Stimulated activated CD8-positive, alpha-beta memory T cell treated with anti-CD3 and anti-CD28 coated beads, Interleukin-2, amount 100 ng/mL, for 48 hours (primary cell): Measurements from ENCODE around the gene AMBRA1.
"Not testable (repeated sequence)": the region's sequence is repeated elsewhere in the genome, so short reads cannot be mapped to it uniquely, and the experiment has no call there.

Experiments
- DNase-seq, 2 donors: peaks; one replicate each; pipeline ENCODE4 v3.0.0-alpha.2; 2020; ENCODE audit warnings: low read depth in 2 of 2

AMBRA1 gene

DNA sequence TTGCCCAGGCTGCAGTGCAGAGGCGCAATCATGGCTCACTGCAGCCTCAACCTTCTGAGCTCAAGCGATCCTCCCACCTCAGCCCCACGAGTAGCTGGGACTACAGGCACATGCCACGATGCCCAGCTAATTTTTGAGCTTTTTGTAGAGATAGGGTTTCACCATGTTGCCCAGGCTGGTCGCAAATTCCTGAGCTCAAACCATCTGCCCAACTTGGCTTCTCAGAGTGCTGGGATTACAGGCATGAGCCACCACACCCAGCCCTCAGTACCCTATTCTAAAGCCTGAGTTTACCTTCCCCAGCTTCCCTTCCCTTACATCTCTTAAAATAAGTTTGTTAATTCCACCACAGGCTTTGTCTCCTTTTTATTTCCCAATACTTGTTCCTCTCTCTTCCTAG is 59.1 kb downstream of the AMBRA1 start:
- DNase-seq, result no peak

GRCh38 chr11:46533396-46534100 is 60.3 kb downstream of the AMBRA1 start:
- DNase-seq, result no peak

DNA sequence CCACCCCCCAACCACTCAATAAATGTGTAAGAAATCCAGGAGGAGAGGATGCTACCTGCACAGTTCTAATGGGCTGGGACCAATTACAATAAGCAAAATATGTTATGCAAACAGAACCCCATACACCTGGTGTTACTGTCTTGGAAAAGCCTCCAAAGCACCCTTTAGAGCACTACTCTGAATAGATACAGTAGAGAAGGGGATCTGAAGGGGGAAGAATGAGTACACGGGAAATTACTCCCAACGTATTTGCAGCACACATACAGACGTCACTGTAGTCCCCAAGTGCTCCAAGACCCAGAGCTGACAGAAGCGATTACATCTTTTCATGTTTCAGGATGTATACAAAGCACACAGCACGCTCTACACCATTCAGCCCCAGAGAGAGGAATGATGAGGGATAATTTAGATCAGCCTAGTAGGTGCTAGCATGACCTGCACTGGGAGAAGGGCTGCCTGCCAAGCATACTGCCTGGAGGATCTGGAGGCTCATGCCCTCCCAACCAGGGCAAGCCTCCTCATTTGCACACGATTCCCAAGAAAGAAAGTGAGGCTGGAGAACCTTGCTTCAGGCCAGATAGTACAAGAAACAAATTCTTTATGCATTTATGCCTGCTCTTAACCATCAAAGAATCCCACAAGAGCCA is 63.8 kb downstream of the AMBRA1 start:
- no peak for DNase-seq

GRCh38 chr11:46529095-46529905 is 64.5 kb downstream of the AMBRA1 start:
- DNase-seq, result peak; percentile 64 to 70

DNA sequence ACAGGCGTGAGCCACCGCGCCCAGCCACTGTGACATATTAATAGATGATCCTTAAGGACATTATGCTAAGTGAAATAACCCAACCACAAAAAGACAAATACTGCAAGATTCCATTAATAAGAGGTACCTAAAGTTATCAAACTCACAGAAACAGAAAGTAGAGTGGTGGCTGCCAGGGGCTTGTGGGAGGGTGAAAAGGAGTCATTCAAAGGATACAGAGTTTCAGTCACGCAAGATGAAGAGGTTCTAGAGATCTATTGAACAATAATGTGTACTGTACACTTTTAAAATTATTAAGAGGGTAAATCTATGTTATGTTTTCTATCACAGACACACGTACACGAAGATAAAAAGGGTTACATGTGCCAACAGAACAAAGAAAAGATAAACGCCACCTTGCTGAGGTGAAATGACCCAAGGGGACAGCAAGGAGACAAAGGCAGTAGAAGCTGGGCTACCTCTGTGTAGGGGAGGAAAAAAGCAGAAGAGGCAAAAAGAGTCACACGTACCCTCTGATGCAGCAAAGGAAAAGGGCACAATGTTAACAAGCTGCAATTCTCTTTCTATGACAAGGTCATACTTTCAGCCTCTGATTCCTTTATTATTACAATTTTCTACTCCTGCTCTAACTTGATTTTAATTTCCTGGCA is 65.3 kb downstream of the AMBRA1 start:
- no peak for DNase-seq

GRCh38 chr11:46527591-46528130 is 66.2 kb downstream of the AMBRA1 start:
- no peak for DNase-seq

DNA sequence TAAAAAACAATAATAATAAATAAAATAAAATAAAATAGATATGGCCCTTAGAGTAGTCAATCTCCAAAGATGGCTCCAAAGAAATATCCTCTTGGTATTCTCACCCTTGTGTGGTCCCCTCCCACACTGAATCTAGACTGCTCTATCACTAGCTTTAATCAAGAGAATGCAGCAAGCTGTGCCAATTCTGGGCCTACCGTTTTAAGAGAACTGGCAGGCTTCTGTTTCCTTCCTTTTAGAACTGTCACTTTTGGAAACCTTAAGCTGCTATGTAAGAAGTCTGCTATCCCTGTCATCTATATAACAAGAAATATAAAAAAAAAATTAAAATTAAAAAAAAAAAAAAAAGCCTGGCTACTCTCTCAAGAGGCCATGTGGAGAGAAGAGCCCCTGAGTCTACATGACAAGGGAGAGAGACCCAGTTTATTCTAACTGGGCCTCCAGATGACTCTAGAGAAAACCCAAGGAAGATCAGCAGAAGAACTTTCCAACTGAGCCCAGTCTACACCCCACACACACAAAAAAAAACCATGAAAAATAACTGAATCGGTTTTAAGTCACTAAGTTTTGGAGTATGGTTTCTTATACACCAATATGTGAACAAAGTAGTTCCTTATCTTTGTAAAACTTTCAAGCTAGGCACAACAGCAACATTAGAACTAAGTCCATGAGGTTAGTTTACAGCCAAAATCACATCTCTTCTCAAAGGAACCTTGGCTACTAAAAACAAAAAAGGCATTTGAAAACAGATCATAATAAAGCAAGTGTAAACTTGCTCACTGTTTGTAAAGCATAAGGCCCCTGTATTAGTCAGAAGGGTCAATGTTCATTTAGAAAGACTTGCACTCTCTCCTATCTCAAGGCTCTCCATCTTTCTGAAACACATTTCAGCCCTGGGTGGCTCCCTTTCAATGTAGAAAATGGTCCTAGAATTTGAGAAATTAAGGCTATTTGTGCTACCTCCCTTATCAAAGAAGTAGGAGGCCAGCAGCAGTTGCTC is 67.3 kb downstream of the AMBRA1 start:
- no peak for DNase-seq

DNA sequence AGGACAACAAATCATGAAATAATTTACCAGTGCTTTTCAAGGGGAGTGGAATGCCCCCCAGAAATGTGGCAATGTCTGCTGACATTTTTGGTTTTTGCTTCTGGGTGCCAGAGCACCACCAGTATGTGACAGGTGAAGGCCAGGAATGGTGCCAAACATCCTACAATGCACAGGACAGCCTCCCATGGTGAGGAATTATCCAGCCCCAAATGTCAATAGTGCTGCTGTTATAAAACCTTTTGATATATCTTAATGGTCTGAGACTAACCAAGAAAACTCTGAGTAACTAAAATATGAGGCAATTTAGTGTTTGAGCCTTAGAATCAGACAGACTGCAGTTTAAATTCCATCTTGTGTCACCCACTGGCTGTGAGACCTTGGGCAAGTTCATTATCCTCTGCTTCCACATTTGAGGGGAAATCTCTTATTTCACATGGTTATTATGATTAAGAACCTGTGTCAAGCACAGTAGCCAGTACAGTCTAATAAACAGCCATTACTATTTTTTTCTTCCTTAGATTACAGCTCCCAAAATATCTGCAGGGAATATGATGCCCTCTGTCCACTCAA is 69.5 kb downstream of the AMBRA1 start:
- DNase-seq, result no peak

DNA sequence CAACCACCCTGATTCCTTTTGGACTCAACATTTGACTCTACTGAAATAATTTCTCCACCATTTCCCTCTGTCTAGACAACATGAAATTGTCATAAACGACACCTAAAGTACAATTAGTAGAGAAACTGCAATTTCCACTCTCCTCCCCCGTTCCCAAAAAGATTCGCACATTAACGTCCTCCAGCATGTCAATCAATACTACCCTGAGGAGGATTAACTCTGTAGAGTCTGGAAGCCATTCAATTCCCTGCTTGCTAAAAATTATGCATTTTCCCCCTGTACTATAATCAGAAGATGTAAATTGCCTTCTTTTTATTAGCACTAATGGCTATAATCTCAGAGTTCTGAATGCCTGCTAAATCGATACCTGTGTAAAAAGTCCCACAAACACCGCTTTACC is 70.5 kb downstream of the AMBRA1 start:
- DNase-seq, result no peak

- DNase-seq, result no peak
Observed at GRCh38 chr11:46522682-46523281, 71.0 kb downstream of the AMBRA1 start.

GRCh38 chr11:46521961-46522681 is 71.7 kb downstream of the AMBRA1 start:
- no peak for DNase-seq

DNA sequence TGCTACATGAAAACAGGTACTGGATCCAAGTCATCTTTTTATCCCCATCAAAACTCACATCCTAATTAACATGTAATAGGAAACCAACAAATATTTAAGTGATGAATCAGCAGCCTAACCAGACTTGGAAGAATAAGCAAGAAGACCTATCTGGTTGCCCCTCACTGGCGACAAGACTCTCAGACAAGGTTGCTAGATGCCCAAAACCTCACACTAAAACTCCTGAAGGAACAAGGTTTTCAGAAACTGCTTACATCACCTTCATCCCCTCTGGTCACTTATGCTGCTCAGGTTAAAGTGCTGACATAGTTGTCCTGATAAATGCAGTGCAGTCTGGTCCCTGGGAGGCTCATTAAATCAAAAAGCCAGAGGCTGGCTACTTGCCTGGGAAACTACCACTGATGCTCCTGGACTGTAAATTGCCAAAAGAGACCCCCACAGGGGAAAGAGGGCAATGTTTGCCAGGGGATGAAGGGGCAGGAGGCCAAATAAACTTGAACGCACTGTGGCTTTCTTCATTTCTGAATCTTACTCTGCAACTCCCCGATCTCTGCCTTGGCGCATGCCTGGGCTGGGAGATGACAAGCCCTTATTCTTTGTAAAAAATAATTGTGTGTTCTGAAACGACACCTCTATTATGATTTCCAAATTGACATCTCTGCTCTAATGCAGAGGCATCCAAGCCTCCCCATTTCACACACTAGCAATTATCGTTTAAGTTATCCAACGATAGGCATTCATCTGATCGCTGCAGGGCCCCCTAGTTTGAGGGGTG is 72.7 kb downstream of the AMBRA1 start:
- DNase-seq, result no peak

DNA sequence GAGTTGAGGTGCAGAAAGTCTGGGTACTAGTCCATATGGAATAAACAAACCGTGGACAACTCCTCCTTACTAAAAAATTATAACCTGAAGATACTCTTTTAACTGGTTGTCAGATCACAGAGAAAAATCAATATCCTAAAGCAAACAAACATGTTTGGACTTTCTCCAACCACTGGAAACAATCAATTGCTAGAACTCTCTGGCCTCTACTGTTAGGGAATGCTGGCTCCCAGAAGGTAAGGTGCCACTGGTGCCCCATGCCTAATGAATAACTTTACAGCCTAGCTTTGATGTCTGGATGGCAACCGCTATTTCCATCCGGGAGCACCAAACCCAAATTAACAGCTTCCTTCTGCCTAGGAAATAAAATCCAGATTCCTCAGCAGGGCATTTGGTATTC is 74.5 kb downstream of the AMBRA1 start:
- no peak for DNase-seq

- not testable (repeated sequence) for DNase-seq
Observed at GRCh38 chr11:46518928-46519327, 74.9 kb downstream of the AMBRA1 start.

DNA sequence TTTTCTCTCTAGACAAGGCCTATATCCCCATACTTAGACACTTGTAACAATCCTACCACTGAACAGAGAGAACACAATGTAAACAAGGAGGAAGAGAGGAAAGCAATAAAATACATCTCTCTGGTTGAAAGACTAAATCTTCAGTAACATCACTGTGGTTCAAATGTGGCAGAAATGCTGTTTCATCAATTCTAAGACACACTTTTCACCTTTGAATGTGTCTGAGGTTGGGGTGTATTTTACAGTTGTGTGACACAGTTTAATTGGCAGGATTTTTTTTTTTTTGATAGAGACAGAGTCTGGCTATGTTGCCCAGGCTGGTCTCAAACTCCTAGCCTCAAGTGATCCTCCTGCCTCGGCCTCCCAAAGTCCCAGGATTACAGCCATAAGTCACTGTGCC is 79.5 kb downstream of the AMBRA1 start:
- no peak for DNase-seq

DNA sequence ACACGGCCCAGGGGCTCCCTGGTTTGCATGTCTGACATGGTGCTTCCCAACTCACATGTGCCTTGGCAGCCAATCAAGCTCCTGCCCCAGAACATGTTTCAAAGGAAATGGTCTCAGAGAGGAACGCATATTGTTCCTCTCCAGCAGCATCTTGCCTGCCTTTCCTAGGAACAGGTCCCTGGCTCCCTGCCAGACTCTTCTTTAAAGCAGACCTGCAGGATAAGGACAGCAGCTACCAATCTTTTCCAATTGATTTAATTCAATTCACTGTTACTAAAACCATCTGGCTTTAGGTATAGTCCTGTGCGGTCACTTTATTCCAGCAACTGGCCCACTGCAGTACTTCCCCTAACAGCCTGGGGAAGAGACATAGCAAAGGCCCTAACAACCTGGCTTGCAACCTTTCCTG is 79.9 kb downstream of the AMBRA1 start:
- no peak for DNase-seq

- no peak for DNase-seq
Observed at GRCh38 chr11:46512261-46512881, 81.5 kb downstream of the AMBRA1 start.

GRCh38 chr11:46511342-46511741 is 82.5 kb downstream of the AMBRA1 start:
- no peak for DNase-seq
